Right ventricle myocardium superior (tissue), 1 donor: ENCODE results near the gene TPBGL. TPM values are rescaled to one million over a fixed set of nuclear protein-coding genes. Genes with fewer than 3 reads are reported as not detected.
"Not testable (repeated sequence)": the region's sequence is repeated elsewhere in the genome, so short reads cannot be mapped to it uniquely, and the experiment has no call there.

ENCODE experiments used
- ATAC-seq: fragments of 200-7000 bp; cut with Tn5 transposase; one replicate; pipeline ENCODE4 v1.9.1; 2020; ENCODE audit warnings: mild to moderate bottlenecking; ENCODE audit not compliant: poor library complexity
- DNase-seq: peaks from one replicate; pipeline ENCODE4 v3.0.0-alpha.2; 2020
- intact Hi-C: fragments of 100-400 bp; cut with DNase I; formaldehyde crosslinking; loops from one replicate; pipeline ENCODE4 v1.11.2; 2022
- total RNA-seq: library from RNA; stranded (reverse); fragmentation: NEBNext Ultra II Directional; extraction: Animal tissue kit (Norgen Biotek cat#: 25700); gene quantifications from one replicate; pipeline ENCODE4 v1.2.1, GENCODE V29; 2021
- donor health status: DM: no; HTN: yes; CAD: no; lungs with severe emphysema.

The TPBGL gene
- total RNA-seq, 1 donor from 2014 or later = 0.11 TPM

- ATAC-seq (no peak), DNase-seq (peak; percentile 27)
- intact Hi-C loops = no loop called here
These were observed 24.4 kb downstream of the TPBGL start for GRCh38 chr11:75264971-75265370.

GRCh38 chr11:75265851-75266531, 25.4 kb downstream of the TPBGL start:
- peak; percentile 50 for DNase-seq
- intact Hi-C loops = no loop called here
- ATAC-seq = peak; percentile 18

GRCh38 chr11:75267171-75267970, 26.8 kb downstream of the TPBGL start:
- DNase-seq (peak; percentile 31), ATAC-seq (no peak)
- intact Hi-C loops = no loop called here

GRCh38 chr11:75268626-75269366, 28.2 kb downstream of the TPBGL start:
- DNase-seq (peak; percentile 36), ATAC-seq (no peak)
- intact Hi-C loops = no loop called here

GRCh38 chr11:75269367-75269660, 28.7 kb downstream of the TPBGL start:
- intact Hi-C loops = no loop called here
- peak; percentile 11 for DNase-seq
- ATAC-seq = no peak

GRCh38 chr11:75269896-75270295, 29.3 kb downstream of the TPBGL start:
- intact Hi-C loops = no loop called here
- no peak for ATAC-seq
- DNase-seq = peak; percentile 12

GRCh38 chr11:75270896-75271418, 30.4 kb downstream of the TPBGL start:
- intact Hi-C loops = no loop called here
- ATAC-seq = no peak
- peak; percentile 9 for DNase-seq

- no peak for DNase-seq
- intact Hi-C loops = no loop called here
- ATAC-seq = no peak
These were observed 31.2 kb downstream of the TPBGL start for GRCh38 chr11:75271730-75272129.

GRCh38 chr11:75272391-75272790, 31.8 kb downstream of the TPBGL start:
- DNase-seq (peak; percentile 8), ATAC-seq (no peak)
- intact Hi-C loops = no loop called here

GRCh38 chr11:75272821-75273301, 32.3 kb downstream of the TPBGL start:
- ATAC-seq = no peak
- DNase-seq = peak; percentile 29
- intact Hi-C loops = no loop called here

- intact Hi-C loops = no loop called here
- no peak for ATAC-seq
- peak; percentile 37 for DNase-seq
These were observed 33.1 kb downstream of the TPBGL start for GRCh38 chr11:75273411-75274391.

- not testable (repeated sequence) for ATAC-seq, DNase-seq
- intact Hi-C loops = loop anchor here (5.0 kb wide), 1 partner anchor 258 kb away; no protein-coding TSS in a partner anchor
These were observed 34.1 kb downstream of the TPBGL start for GRCh38 chr11:75274716-75275115.

GRCh38 chr11:75275581-75275980, 35.0 kb downstream of the TPBGL start:
- DNase-seq = peak; percentile 77
- intact Hi-C loops = loop anchor here (5.0 kb wide), 1 partner anchor 257 kb away; no protein-coding TSS in a partner anchor
- peak; percentile 19 for ATAC-seq

- DNase-seq = no peak
- intact Hi-C loops = loop anchor here (5.0 kb wide), 1 partner anchor 256 kb away; no protein-coding TSS in a partner anchor
- no peak for ATAC-seq
These were observed 35.6 kb downstream of the TPBGL start for GRCh38 chr11:75276186-75276585.

- intact Hi-C loops = loop anchor here (5.0 kb wide), 1 partner anchor 256 kb away; no protein-coding TSS in a partner anchor
- DNase-seq (peak; percentile 20), ATAC-seq (no peak)
These were observed 36.1 kb downstream of the TPBGL start for GRCh38 chr11:75276686-75277085.

- no peak for ATAC-seq
- DNase-seq = peak; percentile 18
- intact Hi-C loops = loop anchor here (5.0 kb wide), 1 partner anchor 255 kb away; no protein-coding TSS in a partner anchor
These were observed 36.7 kb downstream of the TPBGL start for GRCh38 chr11:75277211-75277805.
